ENCODE results near the gene ATG13.

DNA sequence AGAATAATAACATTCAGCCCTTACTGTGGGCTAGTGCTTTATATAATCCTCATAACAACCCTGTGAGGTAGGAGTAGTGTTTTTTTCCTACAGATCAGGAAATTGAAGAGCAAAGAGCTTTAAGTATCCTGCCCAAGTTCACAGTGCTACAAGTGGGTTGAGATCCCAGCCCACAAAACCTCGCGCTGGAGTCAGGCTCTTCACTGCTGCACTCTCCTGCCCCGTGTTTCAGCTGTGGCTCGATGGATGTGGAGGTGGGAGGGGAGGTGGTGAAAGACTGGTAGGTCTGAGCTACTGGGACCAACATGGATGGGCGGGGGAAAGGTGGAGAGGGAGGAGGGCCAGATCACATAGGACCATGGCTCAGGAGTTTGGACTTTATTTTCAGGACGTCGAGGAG, 89.5 kb downstream of the ATG13 start:
- TF ChIP-seq BHLHE40 (IDR thresholded peaks at IDR 0.05; ENCODE audit: low read depth, low read length) (no peak), POLR2A (IDR thresholded peaks at IDR 0.05; ENCODE audit: low read depth, low read length) (no peak), RFX5 (IDR thresholded peaks at IDR 0.05; ENCODE audit: low read depth, low read length) (no peak), RAD21 (IDR thresholded peaks at IDR 0.05; ENCODE audit: low read length) (no peak), CHD1 (IDR thresholded peaks at IDR 0.05; ENCODE audit: low read depth, low read length) (no peak), RCOR1 (IDR thresholded peaks at IDR 0.05; ENCODE audit: insufficient replicate concordance, low read length) (no peak), CEBPB (IDR thresholded peaks at IDR 0.05; ENCODE audit: low read depth, low read length) (no peak), MAFK (IDR thresholded peaks at IDR 0.05; ENCODE audit: low read depth, low read length) (no peak), NFE2L2 (IDR thresholded peaks at IDR 0.05; ENCODE audit: low read depth, low read length) (no peak), SMC3 (IDR thresholded peaks at IDR 0.05; ENCODE audit: low read depth, low read length) (no peak)
- TF ChIP-seq, protein P1, sequence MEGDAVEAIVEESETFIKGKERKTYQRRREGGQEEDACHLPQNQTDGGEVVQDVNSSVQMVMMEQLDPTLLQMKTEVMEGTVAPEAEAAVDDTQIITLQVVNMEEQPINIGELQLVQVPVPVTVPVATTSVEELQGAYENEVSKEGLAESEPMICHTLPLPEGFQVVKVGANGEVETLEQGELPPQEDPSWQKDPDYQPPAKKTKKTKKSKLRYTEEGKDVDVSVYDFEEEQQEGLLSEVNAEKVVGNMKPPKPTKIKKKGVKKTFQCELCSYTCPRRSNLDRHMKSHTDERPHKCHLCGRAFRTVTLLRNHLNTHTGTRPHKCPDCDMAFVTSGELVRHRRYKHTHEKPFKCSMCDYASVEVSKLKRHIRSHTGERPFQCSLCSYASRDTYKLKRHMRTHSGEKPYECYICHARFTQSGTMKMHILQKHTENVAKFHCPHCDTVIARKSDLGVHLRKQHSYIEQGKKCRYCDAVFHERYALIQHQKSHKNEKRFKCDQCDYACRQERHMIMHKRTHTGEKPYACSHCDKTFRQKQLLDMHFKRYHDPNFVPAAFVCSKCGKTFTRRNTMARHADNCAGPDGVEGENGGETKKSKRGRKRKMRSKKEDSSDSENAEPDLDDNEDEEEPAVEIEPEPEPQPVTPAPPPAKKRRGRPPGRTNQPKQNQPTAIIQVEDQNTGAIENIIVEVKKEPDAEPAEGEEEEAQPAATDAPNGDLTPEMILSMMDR (conservative IDR thresholded peaks at IDR 0.05; ENCODE audit: low read depth, low read length) = no peak
- TF ChIP-seq, protein P2, sequence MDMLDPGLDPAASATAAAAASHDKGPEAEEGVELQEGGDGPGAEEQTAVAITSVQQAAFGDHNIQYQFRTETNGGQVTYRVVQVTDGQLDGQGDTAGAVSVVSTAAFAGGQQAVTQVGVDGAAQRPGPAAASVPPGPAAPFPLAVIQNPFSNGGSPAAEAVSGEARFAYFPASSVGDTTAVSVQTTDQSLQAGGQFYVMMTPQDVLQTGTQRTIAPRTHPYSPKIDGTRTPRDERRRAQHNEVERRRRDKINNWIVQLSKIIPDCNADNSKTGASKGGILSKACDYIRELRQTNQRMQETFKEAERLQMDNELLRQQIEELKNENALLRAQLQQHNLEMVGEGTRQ (IDR thresholded peaks at IDR 0.05; ENCODE audit: low read depth, low read length) = no peak

Data from IMR-90 (cell line).